Colonic mucosa (tissue), 4 donors: ENCODE data around the gene FANCE. TPM values are rescaled to one million over a fixed set of nuclear protein-coding genes. Genes with fewer than 3 reads are reported as not detected.

ENCODE experiments used
- DNase-seq: peaks from one replicate; pipeline ENCODE4 v3.0.0-alpha.2; 2020
- H3K27ac ChIP-seq: fragments of 200-600 bp; one replicate; pipeline ENCODE4 v1.8.0; 2021
- H3K27me3 ChIP-seq: fragments of 200-600 bp; one replicate; pipeline ENCODE4 v1.8.0; 2021
- H3K36me3 ChIP-seq: fragments of 200-600 bp; one replicate; pipeline ENCODE4 v1.8.0; 2021
- H3K4me1 ChIP-seq: fragments of 200-600 bp; one replicate; pipeline ENCODE4 v1.8.0; 2021; ENCODE audit warnings: mild to moderate bottlenecking
- H3K4me3 ChIP-seq: fragments of 200-600 bp; one replicate; pipeline ENCODE4 v1.8.0; 2021
- H3K9ac ChIP-seq, 2 donors: one replicate each; pipeline ENCODE4 v1.7.0; 2013; ENCODE audit warnings: control low read depth in 2 of 2, low read depth in 2 of 2, low read length in 2 of 2
- H3K9me3 ChIP-seq: fragments of 200-600 bp; one replicate; pipeline ENCODE4 v1.8.0; 2021
- CTCF ChIP-seq: fragments of 200-600 bp; IDR thresholded peaks from one replicate; pipeline ENCODE4 v1.8.0; 2022; ENCODE audit warnings: antibody characterized with exemption, mild to moderate bottlenecking
- intact Hi-C: fragments of 100-400 bp; cut with DNase I; formaldehyde crosslinking; loops from one replicate; pipeline ENCODE4 v1.14.1; 2022
- total RNA-seq, 2 donors: library from RNA; stranded (reverse); fragmentation: NEBNext Ultra II Directional in 1 of 2; extraction: Animal tissue kit (Norgen Biotek cat#: 25700) in 1 of 2; gene quantifications; one replicate each; pipeline ENCODE4 v1.2.1, GENCODE V29; 2021
- donor health status: healthy.
- donor health status: DM: no; HTN: no; CAD: no.
- donor health status: DM: no; HTN: no; CAD: no.

Gene FANCE
- total RNA-seq, 2 donors from 2014 or later, result 3.7 to 10.7 TPM

- Histone ChIP-seq H3K9ac (no peak overlapping the region), H3K4me1 (peaks cover 18% of the 10 kb centered on the region), H3K9me3 (no peaks in the 10 kb centered on the region), H3K27ac (no peak overlapping the region), H3K27me3 (no peaks in the 10 kb centered on the region), H3K36me3 (no peaks in the 10 kb centered on the region), H3K4me3 (no peak overlapping the region)
- TF ChIP-seq CTCF, result peak; percentile 52
- DNase-seq, result peak; percentile 74
- intact Hi-C loops, result no loop called here
Observed at GRCh38 chr6:35415065-35415891, 36.9 kb upstream of the FANCE start.

- intact Hi-C loops, result no loop called here
- Histone ChIP-seq H3K4me3 (no peak overlapping the region), H3K9me3 (no peaks in the 10 kb centered on the region), H3K27ac (no peak overlapping the region), H3K4me1 (peaks cover 18% of the 10 kb centered on the region), H3K36me3 (no peaks in the 10 kb centered on the region), H3K27me3 (no peaks in the 10 kb centered on the region), H3K9ac (no peak overlapping the region)
- peak; percentile 74 for DNase-seq
- no peak for TF ChIP-seq CTCF
Observed at GRCh38 chr6:35417979-35418661, 34.0 kb upstream of the FANCE start.

- Histone ChIP-seq H3K27me3 (no peaks in the 10 kb centered on the region), H3K36me3 (no peaks in the 10 kb centered on the region), H3K27ac (no peak overlapping the region), H3K4me1 (peaks cover 18% of the 10 kb centered on the region), H3K9ac (no peak overlapping the region), H3K4me3 (no peak overlapping the region), H3K9me3 (no peaks in the 10 kb centered on the region)
- DNase-seq, result no peak
- intact Hi-C loops, result no loop called here
- TF ChIP-seq CTCF, result no peak
Observed at GRCh38 chr6:35419417-35419816, 32.7 kb upstream of the FANCE start.

- Histone ChIP-seq H3K27me3 (no peaks in the 10 kb centered on the region), H3K36me3 (no peaks in the 10 kb centered on the region), H3K4me1 (peaks cover 15% of the 10 kb centered on the region), H3K9me3 (no peaks in the 10 kb centered on the region), H3K27ac (no peak overlapping the region), H3K9ac (no peak overlapping the region), H3K4me3 (no peak overlapping the region)
- no peak for TF ChIP-seq CTCF
- DNase-seq, result no peak
- intact Hi-C loops, result no loop called here
Observed at GRCh38 chr6:35419961-35420360, 32.2 kb upstream of the FANCE start.

- DNase-seq, result no peak
- no peak overlapping the region for H3K4me3 ChIP-seq
- TF ChIP-seq CTCF, result no peak
- intact Hi-C loops, result no loop called here
- H3K9me3 ChIP-seq, result no peaks in the 10 kb centered on the region
- H3K36me3 ChIP-seq, result no peaks in the 10 kb centered on the region
- no peaks in the 10 kb centered on the region for H3K4me1 ChIP-seq
- no peak overlapping the region for H3K9ac ChIP-seq
- H3K27ac ChIP-seq, result no peak overlapping the region
- H3K27me3 ChIP-seq, result no peaks in the 10 kb centered on the region
Observed at GRCh38 chr6:35425284-35425683, 26.9 kb upstream of the FANCE start.
